ENCODE results near the gene IFNAR1. TPM values are rescaled to one million over a fixed set of nuclear protein-coding genes. Genes with fewer than 3 reads are reported as not detected.

IFNAR1 gene
- total RNA-seq, 1 experiment from 2014 or later, result 14.2 TPM

DNA sequence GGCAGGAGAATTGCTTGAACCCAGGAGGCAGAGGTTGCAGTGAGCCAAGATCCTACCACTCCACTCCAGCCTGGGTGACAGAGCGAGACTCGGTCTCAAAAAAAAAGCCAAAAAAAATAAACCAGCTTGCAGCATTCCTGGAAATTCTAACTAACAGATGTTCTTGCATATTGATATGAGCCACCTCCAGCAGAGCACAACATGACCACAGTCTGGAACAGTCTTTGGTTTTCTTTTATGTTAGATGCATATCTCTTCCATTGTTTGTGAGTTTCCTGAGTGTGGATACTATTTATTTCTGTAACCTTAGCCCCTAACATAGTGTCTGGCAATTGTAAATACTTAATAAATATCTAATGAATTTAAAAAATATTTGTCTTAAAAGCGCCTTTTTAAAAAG is 23.9 kb downstream of the IFNAR1 start:
- Histone ChIP-seq H2BK12ac (ENCODE audit: insufficient read length, low read depth, low read length) (no peak overlapping the region), H3K9me3 (ENCODE audit: control insufficient read depth, low read depth, low read length) (no peaks in the 10 kb centered on the region), H3K4ac (ENCODE audit: low read depth, low read length) (no peak overlapping the region), H3K23me2 (ENCODE audit: insufficient read length, low read depth, low read length, poor library complexity, severe bottlenecking) (no peaks in the 10 kb centered on the region), H3K27ac (ENCODE audit: insufficient read length, low read depth, low read length) (no peak overlapping the region), H3K9ac (ENCODE audit: extremely low read depth, insufficient read length, low read length) (no peak overlapping the region), H3K79me2 (ENCODE audit: insufficient read depth, low read length) (no peaks in the 10 kb centered on the region), H2BK15ac (ENCODE audit: low read depth, low read length) (no peak overlapping the region), H3K27me3 (ENCODE audit: insufficient read depth, low read length) (no peaks in the 10 kb centered on the region), H2BK20ac (ENCODE audit: low read depth, low read length, poor library complexity, severe bottlenecking) (no peak overlapping the region), H4K5ac (ENCODE audit: insufficient read length, low read depth, low read length) (no peak overlapping the region), H3K79me1 (ENCODE audit: insufficient read depth, low read depth, low read length, poor library complexity, severe bottlenecking) (no peaks in the 10 kb centered on the region), H3K4me1 (ENCODE audit: insufficient read depth, low read length) (no peaks in the 10 kb centered on the region), H3K23ac (ENCODE audit: insufficient read length, low read depth, low read length) (no peak overlapping the region), H4K20me1 (ENCODE audit: control insufficient read depth, insufficient read depth, insufficient read length) (no peaks in the 10 kb centered on the region), H2BK120ac (ENCODE audit: low read depth, low read length, poor library complexity, severe bottlenecking) (no peak overlapping the region), H3K4me2 (ENCODE audit: insufficient read depth, insufficient read length, low read length) (no peak overlapping the region), H4K8ac (replicated peaks; ENCODE audit: insufficient read length, low read depth, low read length) (no peak overlapping the region), H3K14ac (ENCODE audit: insufficient read depth, low read length) (no peak overlapping the region), H3K56ac (ENCODE audit: insufficient read length, low read depth, low read length) (no peak overlapping the region), H3K18ac (ENCODE audit: insufficient read length, low read depth, low read length) (no peak overlapping the region), H3T11ph (ENCODE audit: low read length) (no peak overlapping the region), H2BK5ac (ENCODE audit: insufficient read length, low read length) (no peak overlapping the region), H2AFZ (ENCODE audit: low read length) (no peak overlapping the region), H2AK5ac (ENCODE audit: insufficient read length, low read length) (no peak overlapping the region), H4K91ac (ENCODE audit: insufficient read length, low read depth, low read length) (no peak overlapping the region)
- TF ChIP-seq, protein P1, sequence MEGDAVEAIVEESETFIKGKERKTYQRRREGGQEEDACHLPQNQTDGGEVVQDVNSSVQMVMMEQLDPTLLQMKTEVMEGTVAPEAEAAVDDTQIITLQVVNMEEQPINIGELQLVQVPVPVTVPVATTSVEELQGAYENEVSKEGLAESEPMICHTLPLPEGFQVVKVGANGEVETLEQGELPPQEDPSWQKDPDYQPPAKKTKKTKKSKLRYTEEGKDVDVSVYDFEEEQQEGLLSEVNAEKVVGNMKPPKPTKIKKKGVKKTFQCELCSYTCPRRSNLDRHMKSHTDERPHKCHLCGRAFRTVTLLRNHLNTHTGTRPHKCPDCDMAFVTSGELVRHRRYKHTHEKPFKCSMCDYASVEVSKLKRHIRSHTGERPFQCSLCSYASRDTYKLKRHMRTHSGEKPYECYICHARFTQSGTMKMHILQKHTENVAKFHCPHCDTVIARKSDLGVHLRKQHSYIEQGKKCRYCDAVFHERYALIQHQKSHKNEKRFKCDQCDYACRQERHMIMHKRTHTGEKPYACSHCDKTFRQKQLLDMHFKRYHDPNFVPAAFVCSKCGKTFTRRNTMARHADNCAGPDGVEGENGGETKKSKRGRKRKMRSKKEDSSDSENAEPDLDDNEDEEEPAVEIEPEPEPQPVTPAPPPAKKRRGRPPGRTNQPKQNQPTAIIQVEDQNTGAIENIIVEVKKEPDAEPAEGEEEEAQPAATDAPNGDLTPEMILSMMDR (conservative IDR thresholded peaks at IDR 0.05), result no peak
- Mint-ChIP-seq H3K4me1 (no peaks in the 10 kb centered on the region), H3K9me3 (no peaks in the 10 kb centered on the region), H3K27me3 (ENCODE audit: low read depth) (no peaks in the 10 kb centered on the region), H3K4me3 (no peak overlapping the region), H3K27ac (no peak overlapping the region), H3K36me3 (ENCODE audit: insufficient read depth in 1 of 3, low read depth in 3 of 3) (peaks cover 1 to 43% (median 25%) of the 10 kb centered on the region in 3 experiments; a peak in 5 of 7 replicates)
- no peak for DNase-seq
- no CpG with 5 or more reads among the region's 3 CpGs for WGBS (ENCODE audit: extremely low coverage, insufficient read length, low lambda C conversion rate)
